GM18511 (cell line): Measurements from ENCODE around the gene ANKS1B.
"Not testable (repeated sequence)": the region's sequence is repeated elsewhere in the genome, so short reads cannot be mapped to it uniquely, and the experiment has no call there.

Experiments used
- ATAC-seq: cut with Tn5 transposase; IDR thresholded peaks from one replicate; pipeline ENCODE4 v1.9.1; 2021; ENCODE audit warnings: mild to moderate bottlenecking, moderate library complexity; ENCODE audit not compliant: unreplicated experiment

The ANKS1B gene

DNA sequence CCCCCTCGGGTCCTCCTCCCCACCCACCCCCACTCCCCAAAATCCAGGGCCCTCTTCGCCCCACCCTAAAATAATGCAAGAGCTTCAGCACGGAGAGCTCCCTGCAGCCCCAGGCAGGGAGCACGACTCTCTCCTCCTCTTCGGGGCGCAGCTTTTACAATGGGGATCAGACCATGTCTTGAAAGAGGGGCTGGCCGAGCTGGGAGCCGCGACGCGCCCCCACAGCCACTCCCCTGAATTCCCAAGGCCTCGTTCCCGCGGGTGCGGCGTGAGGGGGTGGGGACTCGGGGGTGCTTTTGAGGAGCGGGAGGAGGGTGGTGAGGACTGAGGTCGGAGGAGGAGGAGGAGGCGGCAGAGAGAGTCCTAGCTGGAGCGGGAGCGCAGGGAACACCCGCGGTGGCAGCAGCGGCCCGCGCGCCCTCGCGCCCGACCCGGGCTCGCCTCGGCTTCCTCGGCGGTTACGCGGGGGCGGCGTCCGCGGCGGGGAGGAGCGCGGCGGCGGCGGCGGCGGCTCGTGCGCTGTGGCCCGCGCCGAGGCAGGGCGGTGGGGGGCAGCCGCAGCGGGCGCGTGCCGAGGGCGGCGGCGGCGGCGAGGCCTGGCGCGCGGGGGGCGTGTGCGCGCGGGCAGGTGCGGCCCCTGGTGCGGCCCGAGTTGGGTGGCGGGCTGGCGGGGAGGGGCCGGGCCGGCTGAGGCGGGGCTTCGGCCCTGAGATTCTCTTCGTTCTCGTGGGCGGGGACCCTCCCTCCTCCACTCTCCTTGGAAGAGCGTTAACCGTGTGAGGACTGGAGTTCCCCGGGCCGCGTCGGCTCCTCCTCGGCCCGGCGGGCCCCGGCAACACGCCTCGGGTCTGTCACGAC lies at the start of gene ANKS1B:
Gene ANKS1B (minus strand): TSS at position 666 of the 858 bp plus-strand sequence. CDS start 699 bp downstream, outside the sequence.
- ATAC-seq: peak; percentile 74

DNA sequence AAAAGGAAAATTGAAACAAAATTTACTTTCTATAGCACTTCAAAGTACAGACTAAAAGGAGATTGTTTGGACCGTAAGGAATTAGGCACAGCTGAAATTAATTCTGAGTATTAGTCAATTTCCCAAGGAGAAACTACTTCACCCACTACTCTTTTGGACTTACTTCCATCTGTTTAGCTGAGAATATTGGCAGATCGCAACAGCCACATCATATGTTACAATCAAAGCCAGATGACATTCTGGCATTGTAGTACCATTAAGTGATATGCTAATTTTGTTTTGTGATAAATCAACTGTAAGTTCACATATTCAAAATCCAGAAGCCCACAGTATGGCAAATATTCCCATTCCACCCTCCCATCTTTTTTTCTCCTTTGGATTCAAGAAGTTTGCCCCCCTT lies 47.1 kb upstream of the ANKS1B start:
- no peak for ATAC-seq

DNA sequence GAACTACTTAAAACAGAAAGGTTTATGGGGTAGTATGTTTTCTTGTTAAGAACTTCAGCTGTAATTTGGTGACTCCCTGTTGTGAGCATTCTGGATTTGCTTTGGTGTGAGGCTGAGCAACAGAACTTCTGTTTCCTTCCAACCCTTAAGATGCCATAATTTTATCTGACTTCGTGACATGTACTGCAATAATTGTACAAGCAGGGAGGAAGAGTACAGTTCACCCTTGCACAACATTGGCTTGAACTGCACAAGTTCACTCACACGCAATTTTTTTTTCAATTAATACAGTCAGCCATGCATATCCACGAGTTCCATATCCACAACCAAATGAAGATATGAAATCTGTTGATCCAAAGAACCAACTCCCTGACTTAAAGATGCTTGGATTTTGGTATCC lies 42.9 kb upstream of the ANKS1B start:
- ATAC-seq: no peak

DNA sequence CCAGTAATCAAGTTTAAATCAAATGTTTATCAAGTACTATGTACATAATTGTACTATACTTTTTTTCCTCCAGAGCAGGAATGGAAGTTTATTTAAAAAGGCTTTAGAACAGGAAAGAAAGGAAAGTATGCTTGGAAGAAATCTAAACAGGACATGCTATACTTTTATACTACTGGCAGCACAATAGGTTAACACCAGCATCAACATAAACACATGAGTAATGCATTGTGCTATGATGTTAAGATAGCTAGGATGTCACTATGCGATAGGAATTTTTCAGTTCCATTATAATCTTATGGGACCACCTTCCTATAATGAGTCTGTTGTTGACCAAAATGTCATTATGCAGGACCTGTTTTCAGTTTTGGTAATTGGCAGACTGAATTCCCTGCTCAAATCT lies 41.5 kb upstream of the ANKS1B start:
- no peak for ATAC-seq

DNA sequence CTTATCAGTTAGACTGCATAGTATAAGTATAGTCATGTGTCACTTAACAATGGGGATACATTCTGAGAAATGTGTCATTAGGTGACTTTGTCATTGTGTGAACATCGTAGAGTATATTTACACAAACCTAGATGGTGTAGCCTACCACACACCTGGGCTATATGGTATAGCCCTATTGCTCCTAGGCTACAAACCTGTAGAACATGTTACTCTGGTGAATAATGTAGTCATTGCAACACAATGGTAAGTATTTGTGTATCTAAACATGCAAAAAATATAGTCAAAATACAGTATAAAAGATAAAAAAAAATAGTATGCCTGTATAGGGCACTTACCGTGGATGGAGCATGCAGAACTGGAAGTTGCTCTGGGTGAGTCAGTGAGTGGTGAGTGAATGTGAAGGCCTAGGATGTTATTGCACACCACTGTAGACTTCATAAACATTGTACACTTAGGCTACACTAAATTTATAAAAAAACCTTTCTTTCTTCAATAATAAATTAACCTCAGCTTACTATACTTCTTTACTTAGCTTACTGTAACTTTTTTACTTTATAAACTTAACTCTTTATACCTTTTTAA lies 40.3 kb upstream of the ANKS1B start:
- no peak for ATAC-seq

DNA sequence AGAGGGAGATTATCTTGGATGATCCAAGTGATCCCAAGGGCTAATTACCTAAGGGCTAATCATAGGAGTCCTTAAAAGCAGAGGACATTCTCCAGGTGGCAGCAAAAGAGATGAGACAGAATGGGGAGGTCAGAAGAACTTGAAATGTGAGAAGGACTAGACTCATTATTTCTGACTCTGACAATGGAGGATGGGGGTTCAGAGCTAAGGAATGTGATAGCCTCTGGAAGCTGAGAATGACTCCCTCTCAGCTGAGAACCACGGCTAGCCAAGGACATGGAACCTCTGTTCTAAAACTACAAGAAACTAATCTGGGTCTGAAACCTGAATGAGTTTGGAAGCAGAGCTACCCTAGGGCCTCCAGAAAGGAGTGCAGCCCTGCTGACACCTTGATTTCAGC lies 35.6 kb upstream of the ANKS1B start:
- no peak for ATAC-seq

DNA sequence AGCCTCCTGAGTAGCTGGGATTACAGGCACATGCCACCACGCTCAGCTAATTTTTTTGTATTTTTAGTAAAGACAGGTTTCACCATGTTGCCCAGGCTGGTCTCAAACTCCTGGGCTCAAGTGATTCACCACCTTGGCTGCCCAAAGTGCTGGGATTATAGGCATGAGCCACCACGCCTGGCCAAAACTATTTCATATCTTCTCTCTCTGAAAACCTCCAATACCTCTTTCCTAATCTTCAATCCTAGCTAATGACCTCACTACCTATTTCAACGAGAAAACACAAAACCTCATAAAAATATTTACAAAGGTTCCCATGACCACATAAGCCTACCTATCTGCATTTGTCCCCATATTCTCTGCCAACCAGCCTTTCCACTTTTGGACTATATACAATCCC lies 32.3 kb upstream of the ANKS1B start:
- no peak for ATAC-seq

DNA sequence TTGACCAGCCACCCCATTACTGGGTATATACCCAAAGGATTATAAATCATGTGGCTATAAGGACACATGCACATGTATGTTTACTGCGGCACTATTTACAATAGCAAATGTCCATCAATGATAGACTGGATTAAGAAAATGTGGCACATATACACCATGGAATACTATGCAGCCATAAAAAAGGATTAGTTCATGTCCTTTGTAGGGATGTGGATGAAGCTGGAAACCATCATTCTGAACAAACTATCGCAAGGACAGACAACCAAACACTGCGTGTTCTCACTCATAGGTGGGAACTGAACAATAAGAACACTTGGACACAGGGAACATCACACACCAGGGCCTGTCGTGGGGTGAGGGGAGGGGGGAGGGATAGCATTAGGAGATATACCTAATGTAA lies 31.6 kb upstream of the ANKS1B start:
- not testable (repeated sequence) for ATAC-seq

DNA sequence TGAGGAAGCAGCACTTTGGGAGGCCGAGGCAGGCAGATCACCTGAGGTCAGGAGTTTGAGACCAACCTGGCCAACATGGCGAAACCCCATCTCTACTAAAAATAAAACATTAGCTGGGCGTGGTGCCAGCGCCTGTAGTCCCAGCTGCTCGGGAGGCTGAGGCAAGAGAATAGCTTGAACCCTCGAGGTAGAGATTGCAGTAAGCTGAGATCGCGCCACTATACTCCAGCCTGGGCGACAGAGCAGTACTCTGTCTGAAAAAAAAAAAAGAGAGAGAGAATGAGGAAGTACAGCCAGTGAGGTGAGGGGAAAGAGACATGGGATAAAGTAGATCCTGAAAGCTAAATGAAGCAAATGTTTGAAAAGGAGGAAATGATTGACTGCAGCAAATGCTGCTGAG lies 21.1 kb upstream of the ANKS1B start:
- ATAC-seq: not testable (repeated sequence)

DNA sequence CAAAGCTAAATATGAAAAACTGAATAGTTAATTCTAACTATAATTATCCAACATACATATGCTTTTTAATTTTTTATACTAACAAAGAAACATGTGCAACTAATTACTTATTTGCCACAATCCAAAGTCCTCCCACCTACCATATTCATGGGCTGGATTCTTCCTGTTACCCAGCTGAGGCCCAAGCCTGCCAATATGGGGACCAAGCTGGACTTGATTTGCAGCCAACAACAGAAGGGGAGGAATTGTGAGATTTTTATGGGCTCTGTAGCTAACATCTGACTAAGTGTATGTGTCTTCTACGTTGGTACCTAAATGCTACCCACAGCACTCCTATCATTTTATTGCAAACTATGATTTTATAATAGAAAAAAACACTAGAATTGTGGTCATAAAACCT lies 13.1 kb upstream of the ANKS1B start:
- no peak for ATAC-seq

DNA sequence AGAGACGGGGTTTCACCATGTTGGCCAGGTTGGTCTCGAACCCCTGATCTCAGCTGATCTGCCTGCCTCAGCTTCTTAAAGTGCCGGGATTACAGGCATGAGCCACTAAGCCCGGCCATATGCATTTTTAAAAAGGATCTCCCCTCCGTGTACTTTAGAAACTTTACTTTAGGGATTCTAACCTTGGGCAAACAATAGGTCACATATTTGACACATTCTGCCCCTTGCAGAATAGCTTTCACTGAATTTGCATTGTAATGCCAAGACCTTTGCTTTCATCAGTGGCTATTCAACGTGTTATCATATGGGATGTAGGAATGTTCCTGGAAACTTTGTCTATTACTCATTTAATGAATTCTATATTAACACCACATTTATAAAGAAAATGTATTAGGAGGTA lies 11.4 kb upstream of the ANKS1B start:
- ATAC-seq: no peak

DNA sequence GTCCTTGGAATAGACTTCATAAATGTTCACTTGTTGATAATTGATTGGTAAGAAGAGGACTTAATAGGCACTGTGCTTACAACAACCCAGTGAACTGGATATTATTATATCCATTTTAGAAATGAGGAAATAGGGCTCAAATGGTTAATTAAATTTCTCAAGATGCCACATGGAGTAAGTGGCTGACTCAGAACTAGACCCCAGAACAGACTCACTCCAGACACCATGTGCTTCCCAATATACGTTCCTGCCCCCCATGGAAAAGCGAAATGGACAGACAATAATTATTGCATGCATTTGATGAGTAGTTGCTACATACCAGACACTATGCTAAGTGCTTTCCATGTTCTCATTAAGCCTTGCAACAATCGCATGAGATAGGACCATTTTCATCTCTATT lies 895 bp upstream of the ANKS1B start:
- no peak for ATAC-seq

DNA sequence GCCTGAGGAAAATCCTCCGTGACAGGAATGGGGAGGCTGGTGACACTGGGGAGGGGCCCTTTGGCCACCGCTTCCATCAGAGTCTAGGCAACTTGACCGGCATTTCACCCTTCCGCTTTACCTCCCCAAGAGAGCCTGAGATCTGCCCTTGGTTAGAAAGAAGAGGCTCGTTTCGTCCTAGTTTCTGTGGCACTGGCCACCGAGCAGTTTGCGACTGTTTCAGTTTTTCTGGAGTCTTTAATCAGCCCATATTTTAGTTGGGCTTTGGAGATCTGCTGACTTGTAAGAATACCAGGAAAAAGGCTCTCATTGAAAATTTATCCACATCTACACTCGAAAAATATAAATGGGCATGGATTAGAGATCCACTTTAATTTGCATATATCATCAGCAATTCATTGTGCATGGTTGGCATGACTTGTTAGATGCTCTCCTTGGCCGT lies 414 bp upstream of the ANKS1B start:
- ATAC-seq: no peak

DNA sequence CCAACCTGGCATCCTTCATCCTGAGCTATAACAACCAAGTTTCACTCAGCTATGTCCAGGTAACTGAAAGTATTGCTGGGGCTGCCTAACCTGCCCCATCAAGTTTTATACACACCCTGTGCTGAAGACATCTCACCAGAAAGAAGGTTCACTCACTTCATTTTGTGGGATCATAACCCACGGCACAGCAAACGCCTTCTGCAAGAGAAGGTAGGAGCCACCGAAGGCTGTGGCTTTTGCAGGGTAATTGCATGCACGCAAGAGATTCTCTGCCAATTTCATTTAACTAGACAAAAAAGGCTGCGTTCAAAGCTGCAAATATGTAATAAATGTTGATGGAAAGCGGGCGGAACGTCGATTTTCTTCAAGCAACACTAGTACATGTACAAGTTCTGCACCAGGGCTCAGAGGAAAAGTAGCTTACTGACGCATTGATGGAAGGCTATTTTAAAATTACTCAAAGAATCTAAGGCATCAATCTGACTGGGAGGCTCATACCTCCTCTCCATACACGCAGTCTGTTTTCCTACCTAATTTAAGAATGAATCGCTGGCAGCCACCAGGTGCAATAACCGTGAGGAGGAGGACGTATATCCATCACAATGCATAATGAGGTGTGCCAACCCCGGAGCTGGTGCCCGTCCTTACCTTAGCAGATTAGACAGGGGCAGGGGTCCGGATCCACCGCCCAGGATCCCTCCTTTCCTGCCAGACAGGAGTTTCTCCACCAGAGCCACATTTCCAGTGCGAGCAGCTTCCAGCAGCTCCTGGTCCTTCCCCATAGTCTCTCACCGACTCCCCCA lies 1.1 kb downstream of the ANKS1B start:
- no peak for ATAC-seq

DNA sequence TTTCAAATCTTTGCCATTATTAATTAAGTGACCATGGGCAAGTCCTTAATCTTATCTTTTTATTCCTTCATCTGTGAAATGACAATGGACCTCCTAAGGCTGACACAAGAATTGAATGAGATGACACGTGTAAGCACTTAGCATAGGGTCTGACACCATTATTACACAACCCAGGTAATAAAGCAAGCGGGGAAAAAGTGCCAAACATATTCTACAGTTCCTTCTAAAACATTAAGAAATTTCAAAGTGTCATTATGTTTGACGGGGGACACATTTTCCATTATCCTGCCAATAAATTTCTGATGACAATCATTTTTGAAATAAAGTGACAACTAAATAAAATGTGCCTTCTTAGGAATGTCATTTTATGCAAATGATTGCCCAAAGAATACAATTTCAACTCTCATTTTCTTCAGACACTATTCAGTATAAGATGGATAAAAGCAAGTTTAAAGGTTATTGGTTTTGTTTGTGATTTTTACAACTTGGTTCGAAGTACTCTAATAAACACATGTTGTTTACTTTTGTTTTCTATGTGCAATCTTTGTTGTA lies 3.0 kb downstream of the ANKS1B start:
- ATAC-seq: no peak

DNA sequence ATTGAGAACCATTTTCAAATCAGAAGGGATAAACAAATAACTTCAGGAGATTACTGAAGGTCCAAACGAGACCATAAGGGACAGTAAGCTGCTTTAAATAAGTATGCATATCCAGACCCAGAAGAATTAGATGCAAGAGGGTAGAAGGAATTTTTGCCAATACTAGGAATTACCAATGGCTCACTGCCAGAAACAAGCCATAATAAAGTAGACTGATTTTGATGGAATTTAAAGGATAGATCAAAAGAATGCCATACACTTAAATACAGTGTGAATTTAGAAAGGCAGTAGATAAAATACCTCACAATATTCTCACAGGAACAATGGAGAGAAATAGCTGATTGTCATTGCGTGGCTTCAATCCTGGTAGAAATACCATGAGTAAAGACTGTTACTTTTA lies 5.3 kb downstream of the ANKS1B start:
- ATAC-seq: no peak

DNA sequence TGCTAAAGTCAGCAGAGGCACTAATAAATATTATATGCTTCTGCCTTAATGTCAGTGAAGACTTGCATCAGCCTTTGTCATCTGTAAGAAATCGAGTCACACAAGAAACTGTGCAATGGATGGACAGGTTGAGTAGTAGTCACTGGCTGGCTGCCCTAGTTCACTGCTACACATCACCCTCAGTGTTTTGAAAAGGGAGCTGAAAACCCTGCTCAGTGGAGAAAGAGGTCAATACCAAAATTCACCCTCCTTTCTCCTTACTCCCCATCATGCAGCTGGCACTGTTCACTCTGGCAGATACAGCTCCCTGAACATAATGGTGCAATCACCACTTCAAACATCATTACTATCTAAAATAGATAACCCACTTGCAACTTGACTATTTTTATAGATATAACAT lies 6.6 kb downstream of the ANKS1B start:
- ATAC-seq: no peak

DNA sequence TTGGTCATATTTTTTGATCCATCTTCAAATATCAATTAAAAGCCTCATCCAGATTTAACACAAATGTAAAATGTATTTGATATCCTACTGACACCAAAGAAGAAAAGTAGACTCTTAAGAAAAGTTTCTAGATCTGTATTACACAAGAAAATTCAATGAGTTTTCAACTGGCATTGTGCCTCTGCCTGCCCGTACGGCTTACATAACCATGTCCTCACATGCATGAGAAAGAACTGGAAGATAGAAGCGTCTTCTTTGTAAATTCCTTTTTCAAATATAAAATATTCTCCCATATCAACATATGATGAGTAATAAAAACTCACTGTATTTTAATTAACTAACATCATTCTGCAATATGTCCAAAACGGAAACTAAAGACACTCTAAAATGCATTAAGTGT lies 7.2 kb downstream of the ANKS1B start:
- no peak for ATAC-seq

DNA sequence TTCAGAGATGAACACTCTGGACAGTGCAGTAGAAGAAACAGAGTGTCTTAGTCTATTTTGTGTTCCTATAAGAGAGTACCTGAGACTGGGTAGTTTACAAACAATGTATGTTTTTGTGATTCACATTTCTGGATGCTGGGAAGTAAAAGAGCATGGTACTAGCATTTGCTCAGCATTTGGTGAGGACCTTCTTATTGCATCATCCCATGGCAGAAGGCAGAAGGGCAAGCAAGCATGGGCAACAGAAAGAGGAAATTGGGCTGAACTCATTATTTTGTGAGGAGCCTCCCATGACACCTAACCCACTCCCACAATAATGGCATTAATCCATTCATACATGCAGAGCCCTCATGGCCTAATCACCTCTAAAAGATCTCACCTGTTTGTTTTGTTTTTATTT lies 8.0 kb downstream of the ANKS1B start:
- no peak for ATAC-seq

DNA sequence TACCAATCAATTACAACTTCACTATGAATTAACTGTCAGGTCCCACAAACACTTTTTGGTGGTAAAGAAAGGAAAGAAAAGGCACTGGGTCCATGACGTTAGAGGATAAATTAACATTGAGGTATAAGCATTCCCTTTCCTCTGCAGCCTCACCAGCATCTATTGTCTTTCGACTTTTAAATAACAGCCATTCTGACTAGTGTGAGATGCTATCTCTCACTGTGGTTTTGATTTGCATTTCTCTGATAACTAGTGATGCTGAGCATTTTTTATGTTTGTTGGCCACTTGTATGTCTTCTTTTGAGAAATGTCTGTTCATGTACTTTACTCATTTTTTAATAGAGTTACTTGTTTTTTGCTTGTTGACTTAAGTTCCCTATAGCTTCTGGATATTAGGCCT lies 9.4 kb downstream of the ANKS1B start:
- ATAC-seq: no peak

DNA sequence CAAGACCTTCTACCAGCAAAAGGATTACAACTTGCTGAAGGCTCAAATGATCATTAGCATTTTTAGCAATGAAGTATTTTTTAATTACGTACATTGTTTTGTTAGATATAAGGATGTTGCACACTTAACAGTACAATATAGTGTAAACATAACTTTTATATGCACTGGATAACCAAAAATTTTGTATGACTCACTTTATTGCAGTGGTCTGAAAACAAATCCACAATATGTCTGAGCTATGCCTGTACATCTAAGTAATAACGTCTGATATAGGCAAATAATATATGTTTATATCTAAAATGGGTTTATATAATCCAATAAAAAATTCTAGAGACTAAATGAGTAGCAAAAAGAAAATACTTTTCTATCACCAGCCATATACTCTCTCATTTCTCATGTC lies 10.6 kb downstream of the ANKS1B start:
- no peak for ATAC-seq
